Glomerular endothelial cell (primary cell): ENCODE measurements around the gene NXN. TPM values are rescaled to one million over a fixed set of nuclear protein-coding genes. Genes with fewer than 3 reads are reported as not detected.
"Not testable (repeated sequence)": the region's sequence is repeated elsewhere in the genome, so short reads cannot be mapped to it uniquely, and the experiment has no call there.

Experiments
- DNase-seq: peaks from one replicate; pipeline ENCODE4 v3.0.0-alpha.2; 2011; ENCODE audit warnings: low read depth, low spot score; ENCODE audit errors: extremely low read depth
- total RNA-seq: library from RNA; depleted of rRNA; stranded (reverse); fragments of >200 nt; gene quantifications from 2 replicates; pipeline ENCODE4 v1.2.3, GENCODE V29; 2015

NXN gene
- total RNA-seq, 1 donor from 2014 or later: 55.7 TPM

DNA sequence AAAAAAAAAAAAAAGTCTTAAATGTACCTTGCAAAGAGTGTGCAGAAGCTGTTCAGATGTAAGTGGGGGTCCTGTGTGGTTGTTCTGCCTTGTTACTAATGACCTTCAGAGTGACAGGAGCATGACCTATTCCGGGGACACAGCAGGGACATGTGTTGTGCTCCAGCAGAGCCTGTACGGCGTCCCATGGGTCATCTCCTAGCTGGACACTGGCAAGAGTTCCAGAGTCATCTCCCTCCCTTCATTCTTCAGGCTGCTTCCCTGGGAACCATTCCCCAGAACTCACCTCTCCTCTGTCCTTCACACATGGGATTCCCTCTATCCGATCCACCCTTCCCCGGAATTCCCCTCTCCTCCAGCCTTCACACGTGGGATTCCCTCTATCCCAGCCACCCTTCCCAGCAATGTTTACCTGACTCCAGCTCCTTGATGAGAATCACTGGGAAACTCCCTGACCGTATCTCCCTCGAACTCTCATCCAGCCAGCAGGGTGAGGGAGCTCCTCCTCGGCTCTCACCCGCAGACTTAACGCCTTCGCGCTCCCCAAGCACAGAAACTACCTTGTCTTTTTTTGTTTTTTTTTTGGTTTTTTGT, 111.6 kb downstream of the NXN start:
- DNase-seq: no peak

DNA sequence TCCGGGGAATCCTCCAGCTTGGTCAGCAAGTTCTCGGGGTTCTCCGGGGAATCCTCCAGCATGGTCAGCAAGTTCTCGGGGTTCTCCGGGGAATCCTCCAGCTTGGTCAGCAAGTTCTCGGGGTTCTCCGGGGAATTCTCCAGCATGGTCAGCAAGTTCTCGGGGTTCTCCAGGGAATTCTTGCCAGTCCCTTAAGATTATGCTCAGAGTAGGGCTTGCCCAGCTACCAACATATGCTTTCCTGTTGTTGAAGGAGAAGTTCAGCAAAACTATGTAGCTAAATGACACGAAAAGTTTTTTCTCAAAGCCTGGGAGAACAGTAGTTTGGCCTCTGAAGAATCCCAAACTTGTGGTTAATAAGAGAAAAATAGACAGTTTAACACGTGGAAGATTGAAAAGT, 112.3 kb downstream of the NXN start:
- DNase-seq: not testable (repeated sequence)

DNA sequence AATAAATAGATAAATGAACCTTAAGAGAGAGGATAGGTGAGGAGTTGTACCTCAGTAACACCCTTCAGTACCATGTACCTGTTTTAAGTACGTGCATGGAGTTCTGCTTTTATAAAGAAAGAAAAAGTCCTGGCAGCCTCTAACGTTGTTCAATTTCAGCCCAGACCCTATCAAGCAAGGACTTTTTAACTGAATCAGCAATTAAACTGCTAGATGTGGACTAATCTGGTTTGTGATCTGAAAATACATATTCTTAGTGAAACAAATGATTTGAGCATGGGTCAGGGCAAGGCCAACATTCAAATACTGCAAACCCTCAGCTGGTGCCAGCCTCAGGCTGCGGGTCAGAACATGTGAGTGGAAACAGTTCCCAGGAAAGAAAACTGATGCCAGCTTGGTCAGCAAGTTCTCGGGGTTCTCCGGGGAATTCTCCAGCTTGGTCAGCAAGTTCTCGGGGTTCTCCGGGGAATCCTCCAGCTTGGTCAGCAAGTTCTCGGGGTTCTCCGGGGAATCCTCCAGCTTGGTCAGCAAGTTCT, 112.9 kb downstream of the NXN start:
- DNase-seq: no peak

DNA sequence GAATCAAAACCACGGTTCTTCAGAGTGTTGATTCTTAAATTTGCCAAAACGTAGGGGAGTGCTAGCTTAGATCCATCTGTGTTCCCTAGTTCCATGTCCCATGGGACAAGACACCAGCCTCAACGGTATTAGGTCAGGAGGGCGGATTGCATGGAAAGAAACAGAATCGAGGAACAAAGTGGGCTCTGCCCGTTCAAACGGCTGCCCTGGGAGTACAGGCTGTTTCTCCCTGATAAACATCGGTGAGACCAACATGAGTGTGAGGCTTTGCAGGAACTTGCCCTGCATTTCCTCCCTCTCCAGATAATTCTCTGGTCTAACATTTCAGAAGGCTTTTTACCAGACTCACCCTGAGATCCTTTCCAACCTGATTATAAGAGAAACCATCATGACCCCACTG, 115.3 kb downstream of the NXN start:
- no peak for DNase-seq

DNA sequence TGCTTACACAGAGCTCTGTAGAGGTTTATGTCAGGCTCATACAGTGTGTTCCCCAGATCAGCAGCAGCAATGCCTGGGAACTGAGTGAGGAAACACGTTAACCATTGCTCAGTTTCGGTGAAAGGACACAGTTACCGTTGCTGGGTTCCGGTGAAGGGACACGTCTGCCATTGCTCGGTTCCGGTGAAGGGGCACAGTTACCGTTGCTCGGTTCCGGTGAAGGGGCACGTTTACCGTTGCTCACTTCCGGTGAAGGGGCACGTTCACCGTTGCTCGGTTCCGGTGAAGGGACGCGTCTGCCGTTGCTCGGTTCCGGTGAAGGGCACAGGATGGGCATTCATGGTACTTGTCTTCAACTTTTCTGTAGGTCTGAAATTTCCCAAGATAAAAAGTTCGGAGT, 115.7 kb downstream of the NXN start:
- DNase-seq: no peak

DNA sequence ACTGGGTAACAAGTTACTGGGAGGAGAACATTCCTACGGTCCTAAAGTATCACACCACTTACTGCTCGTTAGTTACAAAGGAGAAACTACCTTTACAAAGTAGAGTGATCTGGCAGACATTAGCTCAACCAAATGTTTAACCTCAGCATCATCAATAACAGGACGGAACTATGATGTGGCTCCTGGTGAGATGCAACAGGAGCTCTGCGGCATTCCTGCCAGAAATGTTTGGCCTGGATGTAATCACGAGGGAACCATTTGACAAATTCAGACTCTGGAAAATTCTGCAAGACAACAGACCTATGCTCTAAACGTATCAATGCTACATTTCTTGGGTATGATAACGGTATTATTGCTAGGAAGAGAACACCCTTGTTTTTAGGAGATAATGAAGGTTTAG, 117.0 kb downstream of the NXN start:
- no peak for DNase-seq

DNA sequence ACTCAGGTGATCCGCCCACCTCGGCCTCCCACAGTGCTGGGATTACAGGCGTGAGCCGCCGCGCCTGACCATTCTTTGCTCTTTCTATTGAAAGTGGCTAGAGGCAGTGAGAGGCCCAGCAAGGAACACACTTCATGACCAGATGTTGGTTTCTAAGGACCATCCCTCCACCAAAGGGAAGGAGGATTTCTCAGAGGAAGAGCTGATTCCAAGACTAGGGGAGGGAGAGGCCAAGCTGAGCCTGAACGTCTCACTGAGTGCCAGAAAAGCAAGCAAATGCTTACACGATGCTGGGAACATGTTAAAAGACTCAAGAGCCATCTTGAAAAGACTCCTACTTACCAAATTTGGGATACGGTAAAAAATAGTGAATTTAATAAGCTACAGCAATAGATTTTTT, 118.2 kb downstream of the NXN start:
- DNase-seq: no peak

DNA sequence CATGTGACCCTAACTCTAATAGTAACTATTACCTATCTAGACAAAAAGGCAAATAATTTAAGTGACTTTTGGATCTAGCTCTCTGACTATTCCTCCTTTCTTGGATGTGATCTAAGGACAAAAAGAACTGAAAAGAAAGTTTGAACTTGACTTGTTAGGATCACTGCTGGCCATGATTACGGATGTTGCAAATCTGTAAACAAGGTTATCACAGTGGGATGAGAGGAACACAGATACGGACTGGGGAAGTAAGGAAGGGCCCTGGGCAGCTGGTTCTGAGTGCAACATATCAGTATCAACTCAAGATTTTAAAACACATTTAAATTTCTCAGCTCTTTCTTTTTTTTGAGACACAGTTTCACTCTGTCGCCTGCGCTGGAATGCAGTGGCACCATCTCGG, 118.8 kb downstream of the NXN start:
- DNase-seq: no peak

DNA sequence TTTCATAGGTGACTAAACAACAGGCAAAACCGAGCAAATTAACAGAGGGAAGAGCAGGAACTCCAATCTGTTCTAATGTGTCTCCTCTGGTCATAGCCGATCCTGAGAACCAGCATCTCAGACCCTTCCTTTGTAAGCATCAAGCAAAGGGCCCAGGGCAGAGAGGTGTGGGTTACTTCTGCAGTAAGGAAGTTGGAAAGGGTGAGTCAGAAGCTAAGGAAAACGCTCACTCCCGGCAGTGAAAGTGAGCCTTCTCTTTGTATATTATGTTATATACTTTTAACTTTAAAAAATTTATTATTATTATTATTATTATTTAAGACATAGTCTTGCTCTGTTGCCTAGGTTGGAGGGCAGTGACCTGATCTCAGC, 119.8 kb downstream of the NXN start:
- DNase-seq: no peak

DNA sequence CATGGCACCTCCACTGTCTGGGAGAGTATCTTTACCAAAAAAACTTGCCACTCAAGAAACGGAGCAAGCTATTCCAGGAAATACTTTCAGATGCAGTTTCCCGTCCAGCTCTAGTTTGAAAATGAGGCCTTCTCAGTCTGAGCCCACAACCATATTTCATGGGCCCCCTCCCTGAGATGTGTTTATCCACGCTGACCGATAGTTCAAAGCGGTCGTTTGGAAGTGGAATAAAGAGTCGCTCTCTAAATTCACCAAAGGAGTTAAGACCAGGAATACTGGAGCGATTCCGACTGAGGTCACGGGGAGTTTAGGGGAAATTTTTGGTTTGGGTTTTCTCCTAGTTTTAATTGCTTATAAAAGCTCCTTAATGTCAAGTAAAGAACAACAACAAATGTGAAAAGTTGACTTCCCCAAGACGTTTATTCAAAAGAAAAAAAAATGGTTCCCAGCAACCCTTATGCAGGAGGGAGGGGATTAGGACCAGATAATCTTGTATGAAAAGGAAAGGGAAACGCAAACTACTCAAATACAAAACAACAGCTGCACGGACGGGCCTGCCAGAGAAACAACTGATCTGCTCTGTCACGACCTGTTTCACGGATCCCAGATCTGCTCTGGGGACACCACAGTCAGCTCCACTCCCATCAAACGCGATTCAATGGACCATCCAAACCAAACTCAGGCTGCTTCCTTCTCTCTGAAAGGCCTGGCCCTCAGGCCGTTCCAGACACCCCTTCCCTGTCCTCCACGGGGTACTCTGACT, 120.3 kb downstream of the NXN start:
- DNase-seq: no peak

DNA sequence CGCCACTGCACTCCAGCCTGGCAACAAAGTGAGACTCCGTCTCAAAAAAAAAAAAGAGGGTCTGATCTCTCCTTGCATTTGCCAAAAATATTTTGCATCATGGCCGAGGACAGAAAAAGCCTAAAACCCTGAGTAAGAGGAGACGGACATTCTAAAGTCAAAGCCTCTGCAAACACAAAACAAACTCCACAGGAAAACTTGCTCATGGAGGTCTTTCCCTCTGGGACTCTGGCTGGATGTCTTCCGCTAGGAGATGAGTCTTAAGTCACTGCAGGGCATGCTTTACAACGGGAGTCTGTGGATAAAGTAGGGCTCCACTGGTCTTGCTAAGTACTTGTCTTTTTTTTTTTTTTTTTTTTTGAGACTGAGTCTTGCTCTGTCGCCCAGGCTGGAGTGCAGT, 123.4 kb downstream of the NXN start:
- no peak for DNase-seq

DNA sequence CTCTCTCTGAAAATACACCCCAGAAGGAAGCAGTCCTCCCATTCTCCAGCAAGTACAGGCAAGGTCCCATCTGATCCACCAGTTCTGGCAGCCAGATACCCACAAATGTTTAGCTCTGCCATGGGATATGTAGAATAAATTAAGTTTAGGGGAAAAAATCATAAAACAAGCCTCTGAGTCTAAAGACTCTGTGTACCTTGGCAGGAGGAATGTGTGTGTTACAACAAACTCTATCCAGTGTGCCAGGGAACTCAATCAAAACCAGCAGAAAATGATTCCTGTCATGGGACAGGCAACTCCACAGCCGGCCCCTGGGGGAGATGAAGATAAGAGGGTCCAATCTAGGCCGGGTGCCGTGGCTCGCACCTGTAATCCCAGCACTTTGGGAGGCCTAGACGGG, 124.0 kb downstream of the NXN start:
- DNase-seq: no peak

DNA sequence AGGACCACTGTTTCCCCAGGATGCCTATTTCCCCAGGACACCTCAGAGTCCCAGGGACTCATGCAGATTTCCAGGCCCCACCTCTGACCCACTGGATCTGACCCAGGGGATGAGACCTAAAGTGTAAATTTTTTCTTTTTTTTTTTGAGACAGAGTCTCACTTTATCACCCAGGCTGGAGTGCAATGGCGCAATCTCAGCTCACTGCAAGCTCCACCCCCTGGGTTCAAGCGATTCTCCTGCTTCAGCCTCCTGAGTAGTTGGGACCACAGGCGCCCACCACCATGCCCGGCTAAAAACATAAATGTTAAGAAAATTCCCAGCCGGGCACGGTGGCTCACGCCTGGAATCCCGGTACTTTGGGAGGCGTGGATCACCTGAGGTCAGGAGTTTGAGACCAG, 126.7 kb downstream of the NXN start:
- not testable (repeated sequence) for DNase-seq

DNA sequence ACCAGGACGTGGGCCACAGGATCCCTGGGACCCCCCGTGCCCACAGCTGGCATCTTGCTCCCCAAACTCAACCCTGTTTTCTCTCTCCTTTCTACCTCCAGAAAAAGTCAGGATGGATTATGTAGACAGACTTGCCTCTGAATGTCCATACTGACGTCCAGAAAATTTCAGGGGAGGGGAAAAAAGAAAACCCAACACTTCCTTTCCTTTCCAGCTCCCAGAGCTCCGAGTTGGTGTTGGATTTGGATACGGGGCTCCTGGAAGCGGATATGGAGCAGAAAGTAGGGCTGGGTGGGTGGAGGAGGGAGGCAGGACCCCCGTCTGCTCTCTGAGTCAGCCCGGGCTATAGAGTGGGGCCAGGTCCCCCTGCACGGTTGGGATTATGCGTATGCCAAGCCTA, 127.2 kb downstream of the NXN start:
- DNase-seq: no peak

DNA sequence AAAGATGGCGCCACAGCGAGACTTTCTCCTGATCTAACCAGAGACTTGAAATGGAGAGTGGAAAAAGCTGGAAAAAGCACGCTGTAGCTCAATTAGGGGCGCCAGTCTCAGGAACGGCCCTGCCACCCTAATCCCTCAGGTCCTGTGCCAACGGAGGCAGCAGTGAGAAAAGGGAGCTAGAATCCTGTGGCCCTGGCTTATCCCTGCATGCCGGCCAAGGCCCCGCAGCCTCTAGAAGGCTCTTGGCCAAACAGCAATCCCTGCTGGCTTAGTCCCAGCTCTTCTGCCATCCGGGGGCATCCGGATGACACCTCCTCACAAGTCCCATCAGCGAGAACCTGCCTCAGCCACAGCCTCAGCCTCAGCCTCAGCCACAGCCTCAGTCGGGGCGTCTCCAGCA, 127.7 kb downstream of the NXN start:
- DNase-seq: no peak

DNA sequence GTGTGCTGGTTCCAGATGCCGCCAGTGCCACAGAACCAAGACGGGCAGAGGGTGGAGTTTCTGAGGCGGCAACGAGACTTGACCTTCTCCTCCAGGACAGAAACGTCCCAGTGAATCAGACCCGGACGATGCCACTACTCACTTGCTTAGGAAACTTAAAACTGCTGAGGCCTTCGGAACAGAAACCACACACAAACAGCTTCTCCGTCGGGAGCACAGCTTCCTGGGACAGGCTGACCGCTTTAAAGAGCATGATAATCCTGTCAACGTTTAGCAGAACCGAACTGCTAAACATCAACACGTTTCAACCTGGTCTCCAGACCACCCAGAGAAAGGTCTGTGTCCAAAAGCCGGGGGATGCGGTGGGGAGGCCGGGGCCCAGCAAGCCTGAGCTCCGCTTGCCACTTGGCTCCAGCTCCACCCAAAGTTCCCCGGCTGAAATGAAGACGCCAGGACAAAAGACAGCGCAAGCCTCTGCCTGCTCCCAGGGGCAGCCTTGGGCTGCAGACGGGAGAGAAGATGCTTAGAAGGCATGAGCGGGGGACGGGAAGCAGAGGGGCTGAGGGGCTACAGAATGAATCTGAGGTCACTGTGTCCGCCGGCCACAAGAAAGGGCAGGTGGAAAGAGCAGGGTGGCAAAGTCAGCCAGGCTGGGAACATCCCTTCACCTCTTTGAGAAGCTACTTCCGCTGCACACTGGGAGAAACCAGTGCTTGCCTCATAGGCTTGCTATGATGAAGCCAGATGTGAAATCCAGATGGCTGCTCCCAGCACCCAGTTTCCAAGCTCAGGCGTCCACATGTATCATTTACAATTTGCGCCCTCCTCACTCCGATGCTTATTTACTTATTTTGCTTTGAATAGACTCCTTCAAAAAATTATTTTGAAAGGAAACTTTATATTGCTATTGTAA, 128.5 kb downstream of the NXN start:
- DNase-seq: no peak

DNA sequence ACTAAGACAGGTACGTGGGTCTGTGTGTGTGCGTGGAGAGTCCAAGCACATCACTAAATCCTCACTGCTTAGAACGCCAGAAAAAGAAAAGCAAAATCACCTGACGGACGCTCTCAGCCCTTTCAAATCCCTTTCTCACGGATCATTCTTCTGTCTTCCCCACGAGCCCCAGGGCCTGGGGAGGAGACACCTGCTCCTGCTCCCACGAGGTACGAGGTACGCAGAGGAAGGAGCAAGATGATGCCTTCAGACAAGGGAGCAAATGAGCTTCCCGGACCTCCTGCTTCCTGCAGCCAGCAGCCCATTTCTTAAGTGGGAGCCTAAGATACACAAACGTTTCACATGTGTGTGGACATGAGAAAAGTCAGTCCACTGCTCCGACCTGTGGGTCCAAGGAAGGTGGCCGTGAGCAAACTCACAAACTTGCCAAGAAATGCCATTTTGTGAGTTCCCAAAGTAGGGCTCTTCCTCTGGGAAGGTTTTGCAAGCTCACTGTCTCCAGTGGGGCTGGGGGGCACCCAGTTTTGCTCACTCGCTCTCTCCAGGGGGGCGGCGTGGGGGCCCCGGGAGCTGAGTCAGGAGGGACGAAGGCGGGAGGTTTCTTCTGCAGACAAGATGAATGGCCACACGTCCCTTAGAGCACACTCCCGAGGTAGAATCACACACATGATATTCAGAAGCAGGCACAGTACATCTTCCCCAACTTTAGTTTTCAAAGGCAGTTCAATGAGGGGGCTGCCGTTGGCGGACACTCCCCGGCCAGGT, 129.3 kb downstream of the NXN start:
- no peak for DNase-seq

DNA sequence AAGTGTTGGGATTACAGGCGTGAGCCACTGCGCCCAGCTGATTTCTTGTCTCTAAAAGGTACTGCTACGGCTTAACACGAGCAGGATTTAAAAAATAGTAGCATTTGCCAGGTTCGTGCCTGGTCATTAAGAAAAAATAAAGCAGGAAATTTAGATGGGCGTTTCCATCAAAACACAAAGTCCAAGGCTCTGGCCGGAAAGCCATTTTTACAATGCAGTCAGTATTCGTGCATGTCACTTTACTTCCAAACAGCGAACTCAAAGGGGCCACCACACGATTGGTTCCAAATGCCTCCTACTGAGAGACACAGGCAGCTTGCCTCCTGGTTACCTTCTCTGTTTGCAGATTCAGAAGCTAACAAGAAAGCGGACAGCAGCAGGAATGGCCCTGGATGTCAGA, 131.2 kb downstream of the NXN start:
- DNase-seq: no peak

DNA sequence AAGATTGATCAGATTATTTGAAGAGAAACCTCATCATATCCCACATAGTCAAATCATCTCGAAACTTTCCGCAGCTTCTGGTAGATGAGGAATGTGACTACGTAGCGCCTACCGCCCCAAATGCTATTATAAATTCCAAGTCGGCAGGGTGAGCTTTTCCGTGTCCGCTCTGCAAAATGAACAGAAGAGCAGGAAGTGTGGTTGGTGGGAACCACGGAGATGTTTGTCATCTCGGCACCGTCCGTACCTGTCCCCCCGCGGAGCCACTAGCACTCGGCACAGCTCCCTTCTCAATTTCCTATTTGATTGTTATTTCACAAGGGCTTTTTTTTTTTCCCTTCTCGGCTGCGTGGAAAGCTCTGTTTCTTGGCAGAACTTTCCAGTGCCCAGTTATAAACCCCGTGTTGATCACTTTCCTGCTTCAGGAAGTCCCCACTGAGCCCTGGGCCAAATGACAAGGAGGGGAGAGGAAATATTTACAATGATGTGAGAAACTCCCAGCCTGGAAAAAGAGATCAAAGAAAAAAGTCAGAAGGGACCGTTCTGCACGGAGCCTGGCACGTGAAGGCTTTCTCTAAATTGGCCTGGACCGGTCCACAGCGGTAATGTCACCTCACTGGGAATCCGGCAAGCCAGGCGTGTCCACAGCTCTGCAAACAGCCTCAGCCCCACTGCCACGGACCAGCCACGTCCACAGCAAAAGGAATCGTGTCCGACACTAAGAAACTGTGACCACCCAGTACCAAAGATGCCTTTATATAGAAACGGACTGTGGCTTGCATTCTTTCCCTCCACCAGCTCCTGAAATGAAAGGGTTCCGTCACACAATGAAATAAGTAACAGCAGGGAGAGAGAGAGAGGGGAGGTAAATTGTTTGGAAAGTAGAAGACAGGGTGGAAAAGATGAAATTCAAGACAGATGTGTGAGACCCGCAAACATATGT, 132.4 kb downstream of the NXN start:
- DNase-seq: no peak

DNA sequence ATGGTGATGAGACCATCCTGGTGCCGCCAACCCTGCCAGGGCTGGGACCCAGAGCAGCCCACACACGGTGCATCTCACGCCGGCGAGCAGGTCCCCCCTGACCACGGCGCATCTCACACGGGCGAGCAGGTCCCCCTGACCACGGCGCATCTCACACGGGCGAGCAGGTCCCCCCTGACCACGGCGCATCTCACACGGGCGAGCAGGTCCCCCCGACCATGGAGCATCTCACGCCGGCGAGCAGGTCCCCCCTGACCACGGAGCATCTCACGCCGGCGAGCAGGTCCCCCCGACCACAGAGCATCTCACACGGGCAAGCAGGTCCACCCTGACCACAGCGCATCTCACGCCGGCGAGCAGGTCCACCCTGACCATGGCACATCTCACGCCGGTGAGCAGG, 138.3 kb downstream of the NXN start:
- DNase-seq: no peak
